SK-N-SH treated with all-trans-retinoic acid at 6 μM for 48 hours (cell line): Measurements from ENCODE around the gene LARP4B.

ENCODE experiments used
- ATAC-seq: fragments of 200-7000 bp; cut with Tn5 transposase; 3 replicates; pipeline ENCODE4 v1.9.1; 2020; ENCODE audit warnings: mild to moderate bottlenecking, moderate library complexity
- ARNTL ChIP-seq: fragments of 450-650 bp; formaldehyde crosslinking; IDR thresholded peaks from 2 replicates; pipeline ENCODE4 v1.5.0; 2020; ENCODE audit warnings: low read depth, mild to moderate bottlenecking, moderate library complexity, borderline replicate concordance
- BACH2 ChIP-seq: fragments of 250-450 bp; sonication (Bioruptor Pico); IDR thresholded peaks from 2 replicates; pipeline ENCODE4 v1.9.0; 2021; ENCODE audit warnings: mild to moderate bottlenecking, borderline replicate concordance
- ESRRG ChIP-seq: fragments of 250-450 bp; sonication (Bioruptor Pico); IDR thresholded peaks from 2 replicates; pipeline ENCODE4 v1.6.1; 2021; ENCODE audit warnings: mild to moderate bottlenecking
- GLIS3 ChIP-seq: fragments of 250-450 bp; sonication (Bioruptor Pico); IDR thresholded peaks from 2 replicates; pipeline ENCODE4 v1.5.0; 2020; ENCODE audit warnings: mild to moderate bottlenecking, moderate library complexity
- ISL1 ChIP-seq: fragments of 250-450 bp; sonication (Bioruptor Pico); IDR thresholded peaks from 2 replicates; pipeline ENCODE4 v2.1.2; 2022; ENCODE audit warnings: mild to moderate bottlenecking, moderate library complexity
- OSR1 ChIP-seq: fragments of 250-450 bp; sonication (Bioruptor Pico); IDR thresholded peaks from 2 replicates; pipeline ENCODE4 v1.8.0; 2022; ENCODE audit warnings: moderate library complexity, mild to moderate bottlenecking, inconsistent platforms
- PPARA ChIP-seq: fragments of 250-450 bp; sonication (Bioruptor Pico); IDR thresholded peaks from 2 replicates; pipeline ENCODE4 v1.5.0; 2020; ENCODE audit warnings: mild to moderate bottlenecking, borderline replicate concordance
- RARB ChIP-seq: fragments of 250-450 bp; sonication (Bioruptor Pico); IDR thresholded peaks from 2 replicates; pipeline ENCODE4 v1.8.0; 2021; ENCODE audit warnings: mild to moderate bottlenecking, moderate library complexity
- SNAI2 ChIP-seq: fragments of 250-450 bp; sonication (Bioruptor Pico); IDR thresholded peaks from 2 replicates; pipeline ENCODE4 v1.5.0; 2020; ENCODE audit warnings: mild to moderate bottlenecking, moderate library complexity
- TCF4 ChIP-seq: fragments of 250-450 bp; sonication (Bioruptor Pico); IDR thresholded peaks from 2 replicates; pipeline ENCODE4 v1.8.0; 2021; ENCODE audit warnings: mild to moderate bottlenecking, moderate library complexity, borderline replicate concordance
- TOX ChIP-seq: fragments of 250-450 bp; sonication (Bioruptor Pico); IDR thresholded peaks from 2 replicates; pipeline ENCODE4 v1.8.0; 2021; ENCODE audit warnings: mild to moderate bottlenecking, moderate library complexity, borderline replicate concordance
- ZC3H10 ChIP-seq: fragments of 250-450 bp; sonication (Bioruptor Pico); IDR thresholded peaks from 2 replicates; pipeline ENCODE4 v1.5.1; 2021; ENCODE audit warnings: mild to moderate bottlenecking, moderate library complexity
- ZFP3 ChIP-seq: fragments of 250-450 bp; sonication (Bioruptor Pico); IDR thresholded peaks from 2 replicates; pipeline ENCODE4 v1.5.0; 2020; ENCODE audit warnings: mild to moderate bottlenecking, moderate library complexity
- ZFP30 ChIP-seq: fragments of 450-650 bp; formaldehyde crosslinking; IDR thresholded peaks from 2 replicates; pipeline ENCODE4 v1.5.0; 2022; ENCODE audit warnings: mild to moderate bottlenecking, moderate library complexity
- ZNF565 ChIP-seq: fragments of 450-650 bp; formaldehyde crosslinking; conservative IDR thresholded peaks from 2 replicates; pipeline ENCODE4 v1.5.0; 2020; ENCODE audit warnings: low read depth, mild to moderate bottlenecking, moderate library complexity
- ZNF70 ChIP-seq: fragments of 450-650 bp; formaldehyde crosslinking; IDR thresholded peaks from 2 replicates; pipeline ENCODE4 v1.5.0; 2020; ENCODE audit warnings: mild to moderate bottlenecking, moderate library complexity
- ZNF8 ChIP-seq: fragments of 450-650 bp; formaldehyde crosslinking; IDR thresholded peaks from 2 replicates; pipeline ENCODE4 v1.5.0; 2020; ENCODE audit warnings: mild to moderate bottlenecking, moderate library complexity
- TF ChIP-seq, protein P1 (sequence below): fragments of 250-450 bp; sonication (Bioruptor Pico); IDR thresholded peaks from 2 replicates; pipeline ENCODE4 v1.8.0; 2021; ENCODE audit warnings: low read depth, mild to moderate bottlenecking, moderate library complexity, borderline replicate concordance
- TF ChIP-seq, protein P2 (sequence below): fragments of 250-450 bp; sonication (Bioruptor Pico); IDR thresholded peaks from 2 replicates; pipeline ENCODE4 v1.8.0; 2020; ENCODE audit warnings: mild to moderate bottlenecking, moderate library complexity, borderline replicate concordance
- TF ChIP-seq, protein P3 (sequence below): fragments of 250-450 bp; sonication (Bioruptor Pico); IDR thresholded peaks from 2 replicates; pipeline ENCODE4 v1.5.0; 2020; ENCODE audit warnings: mild to moderate bottlenecking, moderate library complexity
- TF ChIP-seq, protein P4 (sequence below): fragments of 250-450 bp; sonication (Bioruptor Pico); IDR thresholded peaks from 2 replicates; pipeline ENCODE4 v1.5.1; 2021; ENCODE audit warnings: mild to moderate bottlenecking, moderate library complexity
- TF ChIP-seq, protein P5 (sequence below): fragments of 250-450 bp; sonication (Bioruptor Pico); IDR thresholded peaks from 2 replicates; pipeline ENCODE4 v1.5.1; 2020; ENCODE audit warnings: low read depth, mild to moderate bottlenecking, moderate library complexity

The LARP4B gene

DNA sequence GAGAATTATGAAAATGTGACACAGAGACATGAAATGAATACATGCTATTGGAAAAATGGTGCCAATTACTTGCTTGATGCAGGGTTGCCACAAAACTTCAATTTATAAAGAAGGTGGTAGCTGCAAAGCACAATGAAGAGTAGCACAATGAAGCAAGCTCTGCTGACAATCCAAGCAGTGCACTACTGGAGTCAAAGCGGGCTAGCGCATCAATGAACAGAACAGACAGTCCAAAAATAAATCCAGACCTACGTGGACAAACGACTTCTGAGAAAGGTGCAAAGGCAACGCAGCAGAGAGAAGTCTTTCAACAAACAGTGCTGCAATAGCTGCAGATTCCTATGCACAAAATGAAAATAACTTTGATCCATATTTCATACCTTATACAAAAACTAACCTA, 75.8 kb downstream of the LARP4B start:
- TF ChIP-seq RARB = no peak
- TF ChIP-seq, protein P1, sequence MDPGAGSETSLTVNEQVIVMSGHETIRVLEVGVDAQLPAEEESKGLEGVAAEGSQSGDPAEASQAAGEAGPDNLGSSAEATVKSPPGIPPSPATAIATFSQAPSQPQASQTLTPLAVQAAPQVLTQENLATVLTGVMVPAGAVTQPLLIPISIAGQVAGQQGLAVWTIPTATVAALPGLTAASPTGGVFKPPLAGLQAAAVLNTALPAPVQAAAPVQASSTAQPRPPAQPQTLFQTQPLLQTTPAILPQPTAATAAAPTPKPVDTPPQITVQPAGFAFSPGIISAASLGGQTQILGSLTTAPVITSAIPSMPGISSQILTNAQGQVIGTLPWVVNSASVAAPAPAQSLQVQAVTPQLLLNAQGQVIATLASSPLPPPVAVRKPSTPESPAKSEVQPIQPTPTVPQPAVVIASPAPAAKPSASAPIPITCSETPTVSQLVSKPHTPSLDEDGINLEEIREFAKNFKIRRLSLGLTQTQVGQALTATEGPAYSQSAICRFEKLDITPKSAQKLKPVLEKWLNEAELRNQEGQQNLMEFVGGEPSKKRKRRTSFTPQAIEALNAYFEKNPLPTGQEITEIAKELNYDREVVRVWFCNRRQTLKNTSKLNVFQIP (CRISPR knock-in tag) = no peak
- no peak for TF ChIP-seq PPARA (CRISPR knock-in tag)
- TF ChIP-seq BACH2 (CRISPR knock-in tag) = no peak
- no peak for TF ChIP-seq OSR1 (CRISPR knock-in tag)
- no peak for TF ChIP-seq ZNF8 (CRISPR knock-in tag)
- TF ChIP-seq SNAI2 (CRISPR knock-in tag) = no peak
- TF ChIP-seq, protein P2, sequence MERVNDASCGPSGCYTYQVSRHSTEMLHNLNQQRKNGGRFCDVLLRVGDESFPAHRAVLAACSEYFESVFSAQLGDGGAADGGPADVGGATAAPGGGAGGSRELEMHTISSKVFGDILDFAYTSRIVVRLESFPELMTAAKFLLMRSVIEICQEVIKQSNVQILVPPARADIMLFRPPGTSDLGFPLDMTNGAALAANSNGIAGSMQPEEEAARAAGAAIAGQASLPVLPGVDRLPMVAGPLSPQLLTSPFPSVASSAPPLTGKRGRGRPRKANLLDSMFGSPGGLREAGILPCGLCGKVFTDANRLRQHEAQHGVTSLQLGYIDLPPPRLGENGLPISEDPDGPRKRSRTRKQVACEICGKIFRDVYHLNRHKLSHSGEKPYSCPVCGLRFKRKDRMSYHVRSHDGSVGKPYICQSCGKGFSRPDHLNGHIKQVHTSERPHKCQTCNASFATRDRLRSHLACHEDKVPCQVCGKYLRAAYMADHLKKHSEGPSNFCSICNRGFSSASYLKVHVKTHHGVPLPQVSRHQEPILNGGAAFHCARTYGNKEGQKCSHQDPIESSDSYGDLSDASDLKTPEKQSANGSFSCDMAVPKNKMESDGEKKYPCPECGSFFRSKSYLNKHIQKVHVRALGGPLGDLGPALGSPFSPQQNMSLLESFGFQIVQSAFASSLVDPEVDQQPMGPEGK = no peak
- TF ChIP-seq ISL1 (CRISPR knock-in tag) = no peak
- no peak for TF ChIP-seq ZC3H10 (CRISPR knock-in tag)
- no peak for TF ChIP-seq ZFP3 (CRISPR knock-in tag)
- ATAC-seq = no peak

DNA sequence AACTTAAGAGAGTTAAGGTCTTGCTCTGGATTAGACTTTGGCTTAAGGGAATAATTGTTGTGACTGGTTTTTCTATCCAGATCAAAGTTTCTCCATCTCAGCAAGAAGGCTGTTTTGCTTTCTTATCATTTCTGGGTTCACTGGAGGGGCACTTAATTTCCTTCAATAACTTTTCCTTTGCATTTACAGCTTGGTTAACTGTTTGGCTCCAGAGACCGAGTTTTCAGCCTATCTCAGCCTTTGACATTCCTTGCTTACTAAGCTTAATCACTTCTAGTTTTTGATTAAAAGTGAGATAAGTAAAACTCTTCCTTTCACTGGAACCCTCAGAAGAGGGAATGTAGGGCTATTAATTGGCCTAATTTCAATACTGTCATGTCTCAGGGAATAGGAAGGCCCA, 76.4 kb downstream of the LARP4B start:
- ATAC-seq = no peak
- TF ChIP-seq, protein P2 = no peak
- TF ChIP-seq TOX (CRISPR knock-in tag) (no peak), ZNF8 (CRISPR knock-in tag) (no peak), ZNF70 (CRISPR knock-in tag) (no peak), ISL1 (CRISPR knock-in tag) (no peak), ZNF565 (CRISPR knock-in tag) (no peak), ZFP3 (CRISPR knock-in tag) (no peak), ARNTL (CRISPR knock-in tag) (no peak), TCF4 (CRISPR knock-in tag) (no peak), ESRRG (CRISPR knock-in tag) (no peak), GLIS3 (CRISPR knock-in tag) (no peak)
- TF ChIP-seq, protein P3, sequence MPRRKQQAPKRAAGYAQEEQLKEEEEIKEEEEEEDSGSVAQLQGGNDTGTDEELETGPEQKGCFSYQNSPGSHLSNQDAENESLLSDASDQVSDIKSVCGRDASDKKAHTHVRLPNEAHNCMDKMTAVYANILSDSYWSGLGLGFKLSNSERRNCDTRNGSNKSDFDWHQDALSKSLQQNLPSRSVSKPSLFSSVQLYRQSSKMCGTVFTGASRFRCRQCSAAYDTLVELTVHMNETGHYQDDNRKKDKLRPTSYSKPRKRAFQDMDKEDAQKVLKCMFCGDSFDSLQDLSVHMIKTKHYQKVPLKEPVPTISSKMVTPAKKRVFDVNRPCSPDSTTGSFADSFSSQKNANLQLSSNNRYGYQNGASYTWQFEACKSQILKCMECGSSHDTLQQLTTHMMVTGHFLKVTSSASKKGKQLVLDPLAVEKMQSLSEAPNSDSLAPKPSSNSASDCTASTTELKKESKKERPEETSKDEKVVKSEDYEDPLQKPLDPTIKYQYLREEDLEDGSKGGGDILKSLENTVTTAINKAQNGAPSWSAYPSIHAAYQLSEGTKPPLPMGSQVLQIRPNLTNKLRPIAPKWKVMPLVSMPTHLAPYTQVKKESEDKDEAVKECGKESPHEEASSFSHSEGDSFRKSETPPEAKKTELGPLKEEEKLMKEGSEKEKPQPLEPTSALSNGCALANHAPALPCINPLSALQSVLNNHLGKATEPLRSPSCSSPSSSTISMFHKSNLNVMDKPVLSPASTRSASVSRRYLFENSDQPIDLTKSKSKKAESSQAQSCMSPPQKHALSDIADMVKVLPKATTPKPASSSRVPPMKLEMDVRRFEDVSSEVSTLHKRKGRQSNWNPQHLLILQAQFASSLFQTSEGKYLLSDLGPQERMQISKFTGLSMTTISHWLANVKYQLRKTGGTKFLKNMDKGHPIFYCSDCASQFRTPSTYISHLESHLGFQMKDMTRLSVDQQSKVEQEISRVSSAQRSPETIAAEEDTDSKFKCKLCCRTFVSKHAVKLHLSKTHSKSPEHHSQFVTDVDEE (CRISPR knock-in tag) = no peak
- TF ChIP-seq, protein P1 (CRISPR knock-in tag) = no peak

DNA sequence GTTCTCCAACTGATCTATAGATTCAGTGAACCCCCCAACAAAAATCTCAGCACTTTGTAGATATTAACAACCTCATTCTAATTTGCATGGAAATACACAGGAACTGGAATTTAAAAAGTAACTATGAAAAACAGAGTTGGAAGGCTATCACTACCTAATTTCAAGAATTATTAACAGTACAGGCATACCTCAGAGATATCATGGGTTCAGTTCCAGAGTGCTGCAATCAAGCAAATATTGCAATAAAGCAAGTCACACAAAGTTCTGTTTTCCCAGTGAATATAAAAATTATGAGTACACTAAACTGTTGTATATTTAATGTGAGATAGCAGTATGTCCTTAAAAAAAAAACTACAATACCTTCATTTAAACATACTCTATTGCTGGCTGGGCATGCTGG, 78.5 kb downstream of the LARP4B start:
- no peak for ATAC-seq
- no peak for TF ChIP-seq ZNF8 (CRISPR knock-in tag)

DNA sequence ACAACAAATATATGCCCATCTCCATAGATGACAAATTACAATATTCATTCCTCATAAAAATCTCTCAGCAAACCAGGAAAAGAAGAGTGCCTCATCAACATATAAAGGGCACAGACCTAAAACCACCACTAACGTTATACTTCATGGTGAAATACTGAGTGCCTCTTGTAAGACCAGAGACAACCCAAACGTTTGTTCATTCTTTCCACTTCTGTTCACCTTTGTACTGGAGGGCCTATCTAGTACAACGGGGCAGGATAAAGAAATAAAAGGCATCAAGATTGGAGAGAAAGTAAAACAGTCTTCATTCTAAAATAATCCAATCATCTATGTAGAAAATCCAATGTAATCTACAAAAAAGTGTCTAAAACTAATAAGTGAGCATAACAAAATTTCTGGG, 79.1 kb downstream of the LARP4B start:
- ATAC-seq = no peak
- no peak for TF ChIP-seq GLIS3 (CRISPR knock-in tag)
- no peak for TF ChIP-seq ARNTL (CRISPR knock-in tag)
- no peak for TF ChIP-seq ISL1 (CRISPR knock-in tag)
- no peak for TF ChIP-seq ZFP3 (CRISPR knock-in tag)
- TF ChIP-seq, protein P4, sequence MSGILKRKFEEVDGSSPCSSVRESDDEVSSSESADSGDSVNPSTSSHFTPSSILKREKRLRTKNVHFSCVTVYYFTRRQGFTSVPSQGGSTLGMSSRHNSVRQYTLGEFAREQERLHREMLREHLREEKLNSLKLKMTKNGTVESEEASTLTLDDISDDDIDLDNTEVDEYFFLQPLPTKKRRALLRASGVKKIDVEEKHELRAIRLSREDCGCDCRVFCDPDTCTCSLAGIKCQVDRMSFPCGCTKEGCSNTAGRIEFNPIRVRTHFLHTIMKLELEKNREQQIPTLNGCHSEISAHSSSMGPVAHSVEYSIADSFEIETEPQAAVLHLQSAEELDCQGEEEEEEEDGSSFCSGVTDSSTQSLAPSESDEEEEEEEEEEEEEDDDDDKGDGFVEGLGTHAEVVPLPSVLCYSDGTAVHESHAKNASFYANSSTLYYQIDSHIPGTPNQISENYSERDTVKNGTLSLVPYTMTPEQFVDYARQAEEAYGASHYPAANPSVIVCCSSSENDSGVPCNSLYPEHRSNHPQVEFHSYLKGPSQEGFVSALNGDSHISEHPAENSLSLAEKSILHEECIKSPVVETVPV (CRISPR knock-in tag) = no peak
- TF ChIP-seq, protein P5, sequence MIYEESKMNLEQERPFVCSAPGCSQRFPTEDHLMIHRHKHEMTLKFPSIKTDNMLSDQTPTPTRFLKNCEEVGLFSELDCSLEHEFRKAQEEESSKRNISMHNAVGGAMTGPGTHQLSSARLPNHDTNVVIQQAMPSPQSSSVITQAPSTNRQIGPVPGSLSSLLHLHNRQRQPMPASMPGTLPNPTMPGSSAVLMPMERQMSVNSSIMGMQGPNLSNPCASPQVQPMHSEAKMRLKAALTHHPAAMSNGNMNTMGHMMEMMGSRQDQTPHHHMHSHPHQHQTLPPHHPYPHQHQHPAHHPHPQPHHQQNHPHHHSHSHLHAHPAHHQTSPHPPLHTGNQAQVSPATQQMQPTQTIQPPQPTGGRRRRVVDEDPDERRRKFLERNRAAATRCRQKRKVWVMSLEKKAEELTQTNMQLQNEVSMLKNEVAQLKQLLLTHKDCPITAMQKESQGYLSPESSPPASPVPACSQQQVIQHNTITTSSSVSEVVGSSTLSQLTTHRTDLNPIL (CRISPR knock-in tag) = no peak
- TF ChIP-seq, protein P2 = no peak
- no peak for TF ChIP-seq ZFP30 (CRISPR knock-in tag)
- TF ChIP-seq ZNF565 (CRISPR knock-in tag) = no peak
- no peak for TF ChIP-seq ESRRG (CRISPR knock-in tag)
